ENCODE data around the gene MOB2.

- TF ChIP-seq CTCF (IDR thresholded peaks at IDR 0.05) = no peak
- no peak for TF ChIP-seq POLR2A (IDR thresholded peaks at IDR 0.05)
These were observed 31.4 kb downstream of the MOB2 start for GRCh38 chr11:1455032-1455762.
